ENCODE results near the gene PTPN1.

PTPN1 gene

GRCh38 chr20:50582092-50582491, 71.9 kb downstream of the PTPN1 start:
- no peak for TF ChIP-seq CTCF (IDR thresholded peaks at IDR 0.05; ENCODE audit: insufficient read depth, low read depth, low read length, missing control alignments)
- H3K4me3 ChIP-seq (ENCODE audit: low read depth, low read length), result no peak overlapping the region
- no peak for DNase-seq (ENCODE audit: low read depth)

GRCh38 chr20:50582591-50583234, 72.5 kb downstream of the PTPN1 start:
- TF ChIP-seq CTCF (IDR thresholded peaks at IDR 0.05; ENCODE audit: insufficient read depth, low read depth, low read length, missing control alignments), result no peak
- H3K4me3 ChIP-seq (ENCODE audit: low read depth, low read length), result no peak overlapping the region
- no peak for DNase-seq (ENCODE audit: low read depth)

- no peak for TF ChIP-seq CTCF (IDR thresholded peaks at IDR 0.05; ENCODE audit: insufficient read depth, low read depth, low read length, missing control alignments)
- no peak for DNase-seq (ENCODE audit: low read depth)
- H3K4me3 ChIP-seq (ENCODE audit: low read depth, low read length), result no peak overlapping the region
Observed at GRCh38 chr20:50583442-50584150, 73.4 kb downstream of the PTPN1 start.

- no peak overlapping the region for H3K4me3 ChIP-seq (ENCODE audit: low read depth, low read length)
- no peak for DNase-seq (ENCODE audit: low read depth)
- TF ChIP-seq CTCF (IDR thresholded peaks at IDR 0.05; ENCODE audit: insufficient read depth, low read depth, low read length, missing control alignments), result no peak
Observed at GRCh38 chr20:50584687-50585086, 74.5 kb downstream of the PTPN1 start.

- no peak for TF ChIP-seq CTCF (IDR thresholded peaks at IDR 0.05; ENCODE audit: insufficient read depth, low read depth, low read length, missing control alignments)
- no peak for DNase-seq (ENCODE audit: low read depth)
- no peak overlapping the region for H3K4me3 ChIP-seq (ENCODE audit: low read depth, low read length)
Observed at GRCh38 chr20:50585214-50585613, 75.0 kb downstream of the PTPN1 start.

GRCh38 chr20:50585678-50586077, 75.5 kb downstream of the PTPN1 start:
- no peak for TF ChIP-seq CTCF (IDR thresholded peaks at IDR 0.05; ENCODE audit: insufficient read depth, low read depth, low read length, missing control alignments)
- DNase-seq (ENCODE audit: low read depth), result no peak
- H3K4me3 ChIP-seq (ENCODE audit: low read depth, low read length), result no peak overlapping the region
